Astrocyte (in vitro differentiated cells and primary cell): Measurements from ENCODE around the gene MAX. TPM values are rescaled to one million over a fixed set of nuclear protein-coding genes. Genes with fewer than 3 reads are reported as not detected.

ENCODE experiments used
- DNase-seq: peaks from one replicate; pipeline ENCODE4 v3.0.0-alpha.2; 2010; ENCODE audit warnings: low read depth
- FAIRE-seq: peaks from 2 replicates; lab custom pipeline; 2011; peaks lifted over from hg19 to GRCh38; lab: Jason Lieb, UNC
- H2AFZ ChIP-seq: 2 replicates; pipeline ENCODE4 v1.6.0; 2012; ENCODE audit warnings: low read depth, low read length, inconsistent platforms
- H3K27ac ChIP-seq: 2 replicates; pipeline ENCODE4 v1.5.1; 2011; ENCODE audit warnings: low read depth, low read length, inconsistent platforms
- H3K27me3 ChIP-seq: 2 replicates; pipeline ENCODE4 v1.6.0; 2011; ENCODE audit warnings: low read length, inconsistent platforms; ENCODE audit not compliant: insufficient read depth
- H3K36me3 ChIP-seq: 2 replicates; pipeline ENCODE4 v1.5.1; 2011; ENCODE audit warnings: low read length, inconsistent platforms; ENCODE audit not compliant: insufficient read depth
- H3K4me1 ChIP-seq: 2 replicates; pipeline ENCODE4 v1.5.1; 2011; ENCODE audit warnings: low read length, inconsistent platforms; ENCODE audit not compliant: insufficient read depth
- H3K4me2 ChIP-seq: 2 replicates; pipeline ENCODE4 v1.6.0; 2012; ENCODE audit warnings: low read length, inconsistent platforms
- H3K4me3 ChIP-seq: 2 replicates; pipeline ENCODE4 v1.5.1; 2011; ENCODE audit warnings: low read depth, mild to moderate bottlenecking, low read length, inconsistent platforms; ENCODE audit not compliant: insufficient read depth
- H3K79me2 ChIP-seq: 2 replicates; pipeline ENCODE4 v1.6.0; 2012; ENCODE audit warnings: mild to moderate bottlenecking, low read length, inconsistent platforms; ENCODE audit not compliant: insufficient read depth
- H3K9ac ChIP-seq: 2 replicates; pipeline ENCODE4 v1.6.0; 2012; ENCODE audit warnings: mild to moderate bottlenecking, low read length, inconsistent platforms
- H3K9me3 ChIP-seq: 2 replicates; pipeline ENCODE4 v1.5.1; 2012; ENCODE audit warnings: low read depth, mild to moderate bottlenecking, low read length, inconsistent platforms; ENCODE audit not compliant: insufficient read depth
- H4K20me1 ChIP-seq: 2 replicates; pipeline ENCODE4 v1.6.0; 2012; ENCODE audit warnings: low read length, inconsistent platforms; ENCODE audit not compliant: insufficient read depth
- H3K27ac Mint-ChIP-seq: one replicate; pipeline ENCODE4 v1.8.0; 2021; ENCODE audit warnings: mild to moderate bottlenecking, mixed read lengths; ENCODE audit not compliant: unreplicated experiment
- H3K27me3 Mint-ChIP-seq: one replicate; pipeline ENCODE4 v1.8.0; 2021; ENCODE audit warnings: low read depth, mixed read lengths; ENCODE audit not compliant: unreplicated experiment
- H3K36me3 Mint-ChIP-seq: one replicate; pipeline ENCODE4 v1.8.0; 2021; ENCODE audit warnings: low read depth, mixed read lengths; ENCODE audit not compliant: unreplicated experiment
- H3K4me1 Mint-ChIP-seq: one replicate; pipeline ENCODE4 v1.8.0; 2021; ENCODE audit warnings: low read depth, mixed read lengths; ENCODE audit not compliant: unreplicated experiment
- H3K4me3 Mint-ChIP-seq: one replicate; pipeline ENCODE4 v1.8.0; 2021; ENCODE audit warnings: mild to moderate bottlenecking, moderate library complexity, mixed read lengths; ENCODE audit not compliant: unreplicated experiment
- H3K9me3 Mint-ChIP-seq: one replicate; pipeline ENCODE4 v1.8.0; 2021; ENCODE audit warnings: mild to moderate bottlenecking, mixed read lengths; ENCODE audit not compliant: unreplicated experiment
- CTCF ChIP-seq: IDR thresholded peaks from 2 replicates; pipeline ENCODE4 v1.5.1; 2011; ENCODE audit warnings: low read depth, mild to moderate bottlenecking, inconsistent platforms, low read length, moderate library complexity; ENCODE audit not compliant: insufficient read depth
- EZH2 ChIP-seq: IDR thresholded peaks from 2 replicates; pipeline ENCODE4 v1.6.1; 2012; ENCODE audit warnings: mild to moderate bottlenecking, low read length, inconsistent platforms; ENCODE audit not compliant: insufficient read depth
- total RNA-seq: library from RNA; stranded (reverse); gene quantifications from 2 replicates; pipeline ENCODE4 v1.2.1, GENCODE V29; 2021

Gene MAX
- total RNA-seq, 1 donor from 2014 or later, result 113 TPM

GRCh38 chr14:65041434-65041915 is 60.8 kb downstream of the MAX start:
- DNase-seq (no peak), FAIRE-seq (no peak)
- Histone ChIP-seq H2AFZ (no peak overlapping the region), H3K27ac (no peak overlapping the region), H3K79me2 (no peaks in the 10 kb centered on the region), H3K9me3 (no peaks in the 10 kb centered on the region), H3K9ac (no peak overlapping the region), H3K4me2 (no peak overlapping the region), H4K20me1 (no peaks in the 10 kb centered on the region), H3K4me3 (no peak overlapping the region), H3K27me3 (no peaks in the 10 kb centered on the region), H3K36me3 (peaks cover 5% of the 10 kb centered on the region), H3K4me1 (no peaks in the 10 kb centered on the region)
- no peak overlapping the region for H3K27ac Mint-ChIP-seq
- TF ChIP-seq EZH2, result no peak
- H3K4me1 Mint-ChIP-seq, result peaks cover 9% of the 10 kb centered on the region
- H3K36me3 Mint-ChIP-seq, result peaks cover 16% of the 10 kb centered on the region
- no peaks in the 10 kb centered on the region for H3K9me3 Mint-ChIP-seq
- H3K27me3 Mint-ChIP-seq, result no peaks in the 10 kb centered on the region
- H3K4me3 Mint-ChIP-seq, result no peak overlapping the region

- Mint-ChIP-seq H3K9me3 (no peaks in the 10 kb centered on the region), H3K27ac (no peak overlapping the region), H3K36me3 (peaks cover 15% of the 10 kb centered on the region), H3K4me3 (no peak overlapping the region), H3K27me3 (no peaks in the 10 kb centered on the region), H3K4me1 (peaks cover 9% of the 10 kb centered on the region)
- Histone ChIP-seq H3K9me3 (no peaks in the 10 kb centered on the region), H3K4me1 (no peaks in the 10 kb centered on the region), H3K79me2 (no peaks in the 10 kb centered on the region), H3K27ac (no peak overlapping the region), H3K4me2 (no peak overlapping the region), H3K9ac (no peak overlapping the region), H2AFZ (no peak overlapping the region), H4K20me1 (no peaks in the 10 kb centered on the region), H3K36me3 (peaks cover 5% of the 10 kb centered on the region), H3K4me3 (no peak overlapping the region), H3K27me3 (no peaks in the 10 kb centered on the region)
- FAIRE-seq (no peak), DNase-seq (no peak)
- TF ChIP-seq CTCF, result no peak
- no peak for TF ChIP-seq EZH2
Measured at GRCh38 chr14:65040666-65041433, 61.5 kb downstream of the MAX start.

DNA sequence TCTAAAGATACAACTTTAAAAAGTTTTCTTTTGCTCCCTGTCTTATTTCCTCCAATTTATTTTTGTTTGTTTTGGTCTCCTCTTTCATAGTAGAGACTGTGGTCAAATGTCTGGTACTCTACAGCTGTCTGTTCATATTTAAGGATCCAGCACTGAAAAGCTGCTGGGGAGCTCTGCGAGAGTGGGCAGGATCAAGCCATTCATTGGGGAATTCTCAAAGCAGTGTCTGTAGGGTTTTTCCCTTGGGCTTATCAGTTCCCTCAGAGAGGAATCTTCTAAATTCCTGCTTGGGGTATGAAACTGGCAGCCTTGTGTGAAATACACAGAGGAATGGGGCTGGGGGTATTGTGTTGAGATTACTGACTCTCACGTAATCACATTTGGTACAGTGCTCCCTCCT is 63.4 kb downstream of the MAX start:
- no peak overlapping the region for H3K4me2 ChIP-seq
- no peaks in the 10 kb centered on the region for H4K20me1 ChIP-seq
- no peaks in the 10 kb centered on the region for H3K27me3 Mint-ChIP-seq
- peaks cover 9% of the 10 kb centered on the region for H3K4me1 Mint-ChIP-seq
- no peak overlapping the region for H3K4me3 Mint-ChIP-seq
- H3K9ac ChIP-seq, result no peak overlapping the region
- H3K36me3 Mint-ChIP-seq, result peaks cover 11% of the 10 kb centered on the region
- H2AFZ ChIP-seq, result no peak overlapping the region
- H3K4me3 ChIP-seq, result no peak overlapping the region
- H3K9me3 Mint-ChIP-seq, result no peaks in the 10 kb centered on the region
- H3K9me3 ChIP-seq, result no peaks in the 10 kb centered on the region
- FAIRE-seq, result no peak
- H3K27ac ChIP-seq, result no peak overlapping the region
- no peaks in the 10 kb centered on the region for H3K79me2 ChIP-seq
- TF ChIP-seq EZH2 (no peak), CTCF (no peak)
- DNase-seq, result no peak
- H3K27ac Mint-ChIP-seq, result no peak overlapping the region
- no peaks in the 10 kb centered on the region for H3K36me3 ChIP-seq
- H3K27me3 ChIP-seq, result no peaks in the 10 kb centered on the region
- H3K4me1 ChIP-seq, result no peaks in the 10 kb centered on the region
